NCI-H460 (cell line): ENCODE data around the gene YIPF4. TPM values are rescaled to one million over a fixed set of nuclear protein-coding genes. Genes with fewer than 3 reads are reported as not detected.
"Not testable (repeated sequence)": the region's sequence is repeated elsewhere in the genome, so short reads cannot be mapped to it uniquely, and the experiment has no call there.

Experiments used
- DNase-seq: peaks from one replicate; pipeline ENCODE4 v3.0.0-alpha.2; 2016; ENCODE audit warnings: low read depth; ENCODE audit errors: extremely low read depth
- total RNA-seq: library from RNA; depleted of rRNA; stranded (reverse); fragments of >200 nt; shearing (Covaris generic); gene quantifications from 2 replicates; pipeline ENCODE4 v1.2.3, GENCODE V29; 2014

The YIPF4 gene
- total RNA-seq, 1 experiment from 2014 or later = 53.3 TPM

- DNase-seq = no peak
Observed at GRCh38 chr2:32284321-32284720, 6.6 kb downstream of the YIPF4 start.

DNA sequence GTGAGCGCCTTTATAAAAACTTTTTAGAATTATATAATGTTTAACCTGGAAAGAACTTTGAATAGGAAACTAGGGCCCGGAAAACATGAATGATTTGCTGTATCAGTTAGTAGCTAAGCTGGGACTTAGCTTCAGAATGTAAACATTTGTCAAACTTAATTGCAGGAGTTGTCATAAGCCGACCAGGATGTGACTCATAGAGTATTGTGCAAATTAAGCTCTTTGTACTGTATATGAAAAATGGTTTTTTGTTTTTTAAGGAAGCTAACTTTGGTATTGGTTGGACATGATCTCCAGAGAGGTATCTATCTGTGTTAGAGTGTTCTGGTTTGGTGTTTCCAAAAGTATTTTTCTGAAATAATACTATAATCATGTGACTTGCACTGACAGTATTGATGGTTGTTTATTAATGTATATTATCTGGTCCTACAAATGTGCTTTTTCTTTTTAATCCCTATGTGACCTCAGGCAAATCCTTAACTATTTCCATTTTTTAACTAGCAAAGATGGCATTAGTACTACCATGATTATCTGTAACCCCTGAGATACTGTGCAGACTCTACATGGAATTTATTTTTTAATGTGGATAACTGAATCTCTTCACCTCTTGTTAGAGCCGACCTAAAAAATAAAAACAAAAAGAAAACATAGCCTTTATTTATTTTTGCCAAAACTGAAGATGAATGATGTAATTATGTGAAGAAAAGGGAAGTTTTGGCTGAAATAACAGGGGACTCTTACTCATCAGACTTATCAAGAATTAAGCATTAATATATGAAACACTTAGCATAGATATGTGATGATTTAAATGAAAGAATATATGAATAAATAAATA, 11.7 kb downstream of the YIPF4 start:
- peak; percentile 55 for DNase-seq

- DNase-seq = no peak
Observed at GRCh38 chr2:32290000-32290339, 12.3 kb downstream of the YIPF4 start.

DNA sequence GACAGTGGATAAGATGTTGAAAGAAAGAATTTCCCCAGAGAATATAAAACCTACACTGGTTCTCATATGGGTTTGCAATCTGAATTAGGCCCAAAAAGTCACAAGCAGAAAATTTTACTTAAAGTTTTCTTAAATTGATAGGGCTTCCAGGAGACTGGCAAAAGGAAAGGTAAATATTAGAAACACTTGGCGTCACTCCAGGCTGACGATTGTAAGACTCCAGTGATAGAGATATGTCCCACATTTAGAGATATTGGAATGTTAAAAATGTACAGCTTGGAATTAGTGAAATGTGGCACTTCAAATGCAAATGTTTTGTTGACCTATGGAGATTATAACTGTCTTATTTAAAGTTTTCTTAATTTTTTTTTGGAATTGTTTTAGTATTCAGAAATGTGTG, 14.0 kb downstream of the YIPF4 start:
- no peak for DNase-seq

DNA sequence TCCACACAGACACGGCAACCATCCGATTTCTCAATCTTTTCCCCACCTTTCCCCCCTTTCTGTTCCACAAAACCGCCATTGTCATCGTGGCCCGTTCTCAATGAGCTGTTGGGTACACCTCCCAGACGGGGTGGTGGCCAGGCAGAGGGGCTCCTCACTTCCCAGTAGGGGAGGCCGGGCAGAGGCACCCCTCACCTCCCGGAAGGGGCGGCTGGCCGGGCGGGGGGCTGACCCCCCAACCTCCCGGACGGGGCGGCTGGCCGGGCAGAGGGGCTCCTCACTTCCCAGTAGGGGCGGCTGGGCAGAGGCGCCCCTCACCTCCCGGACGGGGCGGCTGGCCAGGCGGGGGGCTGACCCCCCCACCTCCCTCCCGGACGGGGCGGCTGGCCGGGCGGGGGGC, 15.8 kb downstream of the YIPF4 start:
- DNase-seq = not testable (repeated sequence)

DNA sequence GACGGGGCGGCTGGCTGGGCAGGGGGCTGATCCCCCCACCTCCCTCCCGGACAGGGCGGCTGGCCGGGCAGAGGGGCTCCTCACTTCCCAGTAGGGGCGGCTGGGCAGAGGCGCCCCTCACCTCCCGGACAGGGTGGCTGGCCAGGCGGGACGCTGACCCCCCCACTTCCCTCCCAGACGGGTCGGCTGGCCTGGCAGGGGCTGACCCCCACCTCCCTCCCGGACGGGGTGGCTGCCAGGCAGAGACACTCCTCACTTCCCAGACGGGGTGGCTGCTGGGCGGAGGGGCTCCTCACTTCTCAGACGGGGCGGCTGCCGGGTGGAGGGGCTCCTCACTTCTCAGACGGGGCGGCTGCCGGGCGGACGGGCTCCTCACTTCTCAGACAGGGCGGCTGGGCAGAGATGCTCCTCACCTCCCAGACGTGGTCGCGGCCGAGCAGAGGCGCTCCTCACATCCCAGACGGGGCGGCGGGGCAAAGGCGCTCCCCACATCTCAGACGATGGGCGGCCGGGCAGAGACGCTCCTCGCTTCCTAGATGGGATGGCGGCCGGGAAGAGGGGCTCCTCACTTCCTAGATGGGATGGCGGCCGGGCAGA, 16.4 kb downstream of the YIPF4 start:
- DNase-seq = not testable (repeated sequence)

GRCh38 chr2:32310577-32310976, 32.9 kb downstream of the YIPF4 start:
- no peak for DNase-seq

DNA sequence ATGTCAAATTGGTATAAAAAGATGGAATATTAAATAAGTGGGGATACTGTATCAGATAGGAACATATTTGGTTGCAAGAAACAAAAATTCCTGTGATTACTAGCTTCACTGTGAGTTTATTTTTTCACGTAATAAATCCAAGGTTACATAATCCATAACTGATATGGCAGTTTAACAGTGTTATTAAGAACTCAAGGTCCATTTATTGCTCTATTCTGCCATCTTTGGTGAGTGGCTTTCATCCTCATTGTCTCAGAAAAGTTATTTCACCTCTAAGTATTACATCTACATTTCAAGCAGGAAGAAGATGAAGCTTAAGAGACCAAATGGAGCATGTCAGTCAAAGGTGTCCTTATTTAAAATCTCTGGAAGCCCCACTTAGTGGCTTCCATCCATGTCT, 37.2 kb downstream of the YIPF4 start:
- DNase-seq = no peak

DNA sequence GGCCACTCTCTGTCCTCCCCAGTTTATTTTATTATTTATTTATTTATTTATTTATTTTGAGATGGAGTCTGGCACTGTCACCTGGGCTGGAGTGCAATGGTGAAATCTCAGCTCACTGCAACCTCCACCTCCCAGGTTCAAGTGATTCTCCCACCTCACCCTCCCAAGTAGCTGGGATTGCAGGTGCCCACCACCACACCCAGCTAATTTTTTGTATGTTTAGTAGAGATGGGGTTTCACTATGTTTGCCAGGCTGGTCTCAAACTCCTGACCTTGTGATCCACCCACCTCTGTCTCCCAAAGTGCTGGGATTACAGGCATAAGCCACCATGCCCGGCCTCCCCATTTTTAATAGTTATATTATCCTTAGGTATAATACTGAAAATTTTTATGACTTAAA, 51.0 kb downstream of the YIPF4 start:
- DNase-seq = not testable (repeated sequence)

DNA sequence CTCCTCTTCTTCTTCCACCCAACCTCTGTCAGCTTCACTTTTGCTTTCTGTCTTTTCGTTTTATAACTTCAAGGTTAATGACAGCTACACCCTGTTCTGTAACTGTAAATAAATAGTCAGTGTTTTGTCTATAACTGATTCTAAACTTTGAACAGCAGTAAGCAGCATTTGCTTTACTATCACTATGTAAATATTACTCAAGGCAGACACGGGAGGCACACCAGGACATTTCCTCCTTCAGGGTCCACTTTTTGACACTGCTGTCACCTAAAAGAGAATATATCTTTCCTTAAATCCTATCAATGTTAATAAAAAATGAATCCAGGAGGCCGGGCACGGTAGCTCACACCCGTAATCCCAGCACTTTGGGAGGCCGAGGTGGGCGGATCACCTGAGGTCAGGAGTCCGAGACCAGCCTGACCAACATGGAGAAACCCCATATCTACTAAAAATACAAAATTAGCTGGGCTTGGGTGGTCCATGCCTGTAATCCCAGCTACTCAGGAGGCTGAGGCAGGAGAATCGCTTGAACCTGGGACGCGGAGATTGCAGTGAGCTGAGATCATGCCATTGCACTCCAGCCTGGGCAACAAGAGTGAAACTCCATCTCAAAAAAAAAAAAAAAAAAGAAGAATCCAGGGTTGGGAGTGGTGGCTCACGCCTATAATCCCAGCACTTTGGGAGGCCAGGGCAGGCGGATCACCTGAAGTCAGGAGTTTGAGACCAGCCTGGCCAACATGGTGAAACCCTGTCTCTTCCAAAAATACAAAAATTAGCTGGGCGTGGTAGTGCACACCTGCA, 51.7 kb downstream of the YIPF4 start:
- DNase-seq = not testable (repeated sequence)

DNA sequence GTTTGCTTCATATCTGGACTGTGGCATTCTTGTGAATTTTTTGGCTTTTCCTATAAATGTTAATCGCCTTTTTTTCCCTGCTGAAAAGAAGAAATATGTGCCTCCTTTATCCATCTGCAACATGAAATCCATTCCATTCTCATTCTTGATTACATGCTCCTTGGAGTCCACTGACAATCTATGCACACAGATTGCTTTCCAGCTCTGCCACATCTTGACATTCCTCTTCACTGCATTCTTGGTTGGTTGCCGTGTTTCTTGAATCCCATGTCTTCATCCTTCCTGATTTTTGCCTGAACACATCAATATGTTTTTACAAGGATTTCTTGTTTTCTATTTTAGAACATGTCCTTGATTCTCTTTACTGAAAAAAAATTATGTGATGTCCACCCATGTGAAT, 52.4 kb downstream of the YIPF4 start:
- DNase-seq = no peak

- no peak for DNase-seq
Observed at GRCh38 chr2:32342801-32343200, 65.1 kb downstream of the YIPF4 start.

- DNase-seq = not testable (repeated sequence)
Observed at GRCh38 chr2:32350797-32351196, 73.1 kb downstream of the YIPF4 start.

GRCh38 chr2:32355976-32356680, 78.4 kb downstream of the YIPF4 start:
- DNase-seq = no peak

GRCh38 chr2:32356681-32357317, 79.1 kb downstream of the YIPF4 start, which contains the start of gene BIRC6:
Gene BIRC6, plus strand, starts transcription at chr2:32357023. Its CDS starts 139 bp downstream, at chr2:32357162.
- peak; percentile 97 for DNase-seq

DNA sequence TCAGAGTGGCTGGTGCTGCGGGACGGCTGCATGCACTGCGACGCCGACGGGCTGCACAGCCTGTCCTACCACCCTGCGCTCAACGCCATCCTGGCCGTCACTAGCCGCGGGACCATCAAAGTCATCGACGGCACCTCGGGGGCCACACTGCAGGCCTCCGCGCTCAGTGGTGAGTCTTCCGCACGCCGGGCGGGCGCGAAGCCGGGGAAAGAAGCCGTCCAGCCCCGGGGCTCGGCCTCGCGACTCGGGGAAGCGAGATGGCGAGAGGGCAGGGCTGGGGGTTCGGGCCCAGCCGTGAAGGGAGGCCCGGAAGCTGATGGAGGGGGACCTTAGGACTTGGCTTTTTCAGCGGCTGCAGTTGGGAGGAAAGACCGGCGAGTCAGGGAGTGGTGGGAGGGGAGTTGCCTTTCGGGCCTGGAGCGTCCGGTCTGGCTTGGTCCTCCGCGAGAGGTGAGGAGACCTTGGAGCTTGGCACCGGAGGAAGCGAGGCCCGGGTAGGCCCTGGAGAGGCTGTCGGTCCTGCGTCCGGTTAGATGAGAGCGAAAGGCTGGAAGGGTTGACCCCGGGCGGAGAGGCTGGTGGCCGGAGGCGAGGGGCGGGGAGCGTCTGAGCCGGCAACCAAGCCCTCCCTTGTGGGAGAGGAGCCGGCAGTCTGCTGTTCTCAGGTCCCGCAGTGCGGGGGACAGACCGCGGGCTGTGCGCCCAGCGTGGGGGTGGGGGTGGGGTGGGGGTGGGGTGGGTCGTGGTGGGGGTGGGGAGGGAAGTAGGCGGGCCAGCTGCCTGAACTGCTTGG, 79.8 kb downstream of the YIPF4 start:
- DNase-seq = peak; percentile 11

DNA sequence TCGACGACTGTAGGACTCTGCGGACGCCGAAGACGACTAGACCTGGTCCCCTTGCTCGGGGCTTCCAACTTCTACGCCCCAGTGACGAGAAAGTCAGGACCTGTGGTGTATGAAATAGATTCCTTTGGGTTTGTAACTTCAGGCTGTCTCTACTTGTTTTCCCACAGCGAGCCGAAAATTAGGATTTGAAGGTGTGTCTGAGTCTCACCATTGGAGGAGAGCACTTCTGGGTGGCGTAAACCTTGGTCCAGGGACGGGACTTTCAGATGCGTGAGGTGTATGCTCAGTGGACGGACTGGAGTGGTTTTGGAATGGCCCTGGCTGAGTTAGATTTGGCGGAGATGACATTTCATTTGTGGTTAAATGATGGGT, 80.4 kb downstream of the YIPF4 start:
- DNase-seq = no peak

GRCh38 chr2:32360416-32360815, 82.7 kb downstream of the YIPF4 start:
- DNase-seq = no peak

GRCh38 chr2:32362997-32363396, 85.3 kb downstream of the YIPF4 start:
- not testable (repeated sequence) for DNase-seq

- DNase-seq = no peak
Observed at GRCh38 chr2:32363597-32363996, 85.9 kb downstream of the YIPF4 start.
